HG03039 (cell line): ENCODE measurements around the gene SEPTIN12.

ENCODE experiments used
- ATAC-seq: cut with Tn5 transposase; IDR thresholded peaks from one replicate; pipeline ENCODE4 v1.9.1; 2021; ENCODE audit warnings: mild to moderate bottlenecking, moderate library complexity; ENCODE audit not compliant: unreplicated experiment

The SEPTIN12 gene

DNA sequence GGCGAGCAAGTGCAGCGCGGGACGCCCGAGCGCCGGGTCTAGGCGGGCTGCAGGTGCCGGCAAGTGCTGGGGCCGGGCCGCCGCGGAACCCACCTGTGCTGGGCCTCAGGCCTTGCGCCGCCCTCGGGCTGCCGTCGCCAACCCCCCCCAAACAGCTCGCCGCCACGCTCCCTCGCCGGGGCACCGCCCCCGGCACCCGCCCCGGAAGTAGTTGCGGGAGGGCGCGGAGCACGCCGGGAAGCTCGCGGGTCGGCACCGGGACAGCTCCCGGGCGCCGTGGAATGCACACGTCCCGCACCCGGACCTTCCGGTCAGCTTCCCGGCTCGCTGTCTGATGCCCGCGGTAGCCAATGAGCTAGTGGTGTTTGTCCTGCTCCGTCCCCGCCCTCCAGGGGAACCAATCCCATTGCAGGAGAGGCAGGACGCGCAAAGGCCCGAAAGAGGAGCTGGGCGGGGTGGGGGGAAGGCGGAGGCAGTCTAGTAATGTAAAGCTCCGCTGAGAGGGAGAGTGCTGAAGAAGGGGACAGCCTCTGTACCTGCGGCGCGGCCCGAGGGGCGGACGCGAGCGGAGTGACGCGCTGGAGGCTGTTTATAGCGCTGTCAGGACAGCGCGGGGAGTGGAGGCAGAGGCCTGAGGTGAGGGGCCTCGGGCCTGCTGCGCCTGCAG lies 53.9 kb downstream of the SEPTIN12 start, which contains the start of the genes ANKS3 and DNAAF8:
TSS of gene ANKS3 (minus strand) at position 209 of the 667 bp plus-strand sequence. CDS start 4,122 bp downstream, outside the sequence.
TSS of gene DNAAF8 (plus strand) at position 475 of the 667 bp plus-strand sequence. CDS start 1,978 bp downstream, outside the sequence.
- ATAC-seq: peak; percentile 72

DNA sequence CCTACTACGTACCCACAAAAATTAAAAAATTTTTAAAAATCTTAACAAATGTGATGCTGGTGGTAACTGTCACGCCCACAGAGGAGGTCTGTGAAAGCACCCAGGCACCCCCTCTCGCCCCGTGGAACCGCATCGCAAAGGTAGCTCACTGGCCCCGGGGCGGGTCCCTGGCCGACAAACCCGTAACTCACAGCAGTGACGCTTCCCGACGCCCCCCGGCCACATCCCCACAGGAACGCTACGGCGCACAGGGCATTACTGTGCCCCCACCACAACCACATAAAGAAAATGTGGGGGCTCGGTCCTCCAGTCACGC lies 54.4 kb downstream of the SEPTIN12 start:
- ATAC-seq: peak; percentile 10

DNA sequence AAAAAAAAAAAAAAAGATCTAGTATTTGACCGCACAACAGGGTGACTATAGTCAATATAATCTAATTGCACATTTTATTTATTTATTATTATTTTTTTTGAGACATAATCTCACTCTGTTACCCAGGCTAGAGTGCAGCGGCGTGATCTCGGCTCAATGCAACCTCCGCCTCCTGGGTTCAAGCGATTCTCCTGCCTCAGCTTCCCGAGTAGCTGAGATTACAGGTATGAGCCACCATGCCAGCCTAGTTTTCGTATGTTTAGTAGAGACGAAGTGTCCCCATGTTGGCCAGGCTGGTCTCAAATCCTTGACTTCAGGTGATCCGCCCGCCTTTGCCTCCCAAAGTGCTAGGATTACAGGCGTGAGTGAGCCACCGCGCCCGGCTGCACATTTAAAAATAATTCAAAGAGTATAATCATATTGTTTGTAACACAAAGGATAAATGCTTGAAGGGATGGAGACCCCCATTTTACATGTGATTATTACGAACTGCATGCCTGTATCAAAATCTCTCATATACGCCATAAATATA lies 54.9 kb downstream of the SEPTIN12 start:
- no peak for ATAC-seq

DNA sequence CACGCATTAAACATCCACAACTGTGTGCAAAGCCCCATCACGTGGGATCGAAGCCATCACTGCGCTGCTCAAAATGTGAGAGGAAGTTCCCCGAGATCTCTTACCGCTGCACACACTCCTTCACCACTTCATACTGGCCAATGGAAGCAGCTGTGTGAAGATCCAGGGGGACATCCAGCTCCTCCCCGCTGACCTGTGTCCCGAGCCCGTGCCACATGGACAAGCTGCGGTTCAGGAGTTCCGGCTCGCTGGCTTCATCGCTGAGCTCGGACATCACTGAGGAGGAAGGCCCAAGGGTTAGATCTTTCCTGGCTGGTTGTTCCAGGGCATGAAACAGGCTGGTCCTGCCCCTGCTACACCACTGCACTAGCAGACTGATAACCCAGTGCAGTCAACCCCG lies 58.3 kb downstream of the SEPTIN12 start:
- no peak for ATAC-seq

DNA sequence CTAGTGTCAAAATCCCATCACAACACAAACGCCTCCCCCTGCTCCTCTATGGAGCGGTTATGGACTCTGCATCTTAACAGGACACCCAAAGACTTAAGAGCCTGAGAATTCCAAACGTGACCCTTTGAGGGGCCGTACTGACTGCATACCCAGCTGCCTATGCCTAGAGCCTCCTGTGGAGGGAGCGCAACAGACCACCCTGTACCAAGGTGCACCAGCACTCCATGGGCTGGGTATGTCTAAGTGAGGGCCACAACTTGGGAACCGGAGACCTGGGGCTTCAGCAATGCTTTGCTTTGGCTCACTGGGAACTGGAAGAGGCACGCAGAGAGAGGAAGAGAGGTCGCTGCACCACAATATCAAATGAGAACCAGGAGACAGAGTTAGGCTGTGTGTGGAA lies 59.5 kb downstream of the SEPTIN12 start:
- no peak for ATAC-seq
